H1 (cell line): ENCODE measurements around the gene GRM5. TPM values are rescaled to one million over a fixed set of nuclear protein-coding genes. Genes with fewer than 3 reads are reported as not detected.

Experiments
- CTCF ChIA-PET: fragments of 300-600 bp; sonication (Branson Sonifier 250); formaldehyde crosslinking; loops from one replicate; lab custom pipeline; 2021; ENCODE audit not compliant: partially characterized antibody; lab: Charles Lee
- POLR2A ChIA-PET: fragments of 300-600 bp; sonication (Branson Sonifier 250); formaldehyde crosslinking; loops from one replicate; lab custom pipeline; 2021; ENCODE audit warnings: inconsistent platforms; ENCODE audit not compliant: partially characterized antibody; lab: Charles Lee
- DNase-seq, 2 experiments: peaks; one replicate each; pipeline versions ENCODE4 v3.0.0 to v3.0.0-alpha.2; 2010 to 2022; ENCODE audit warnings: low spot score in 2 of 2, low read depth in 1 of 2, mixed read lengths in 1 of 2
- FAIRE-seq: peaks from 2 replicates; lab custom pipeline; 2011; peaks lifted over from hg19 to GRCh38; lab: Jason Lieb, UNC
- H2AFZ ChIP-seq: 2 replicates; pipeline ENCODE4 v1.8.1; 2012; ENCODE audit warnings: low read length, inconsistent platforms
- H2AK5ac ChIP-seq: 2 replicates; pipeline ENCODE4 v1.6.1; 2013; ENCODE audit warnings: low read depth, low read length
- H2BK120ac ChIP-seq: replicated peaks from 2 replicates; pipeline ENCODE3; 2013; ENCODE audit warnings: low read depth, low read length, inconsistent platforms
- H2BK12ac ChIP-seq: 2 replicates; pipeline ENCODE4 v1.6.1; 2013; ENCODE audit warnings: low read depth, low read length
- H2BK15ac ChIP-seq: 2 replicates; pipeline ENCODE4 v1.6.1; 2013; ENCODE audit warnings: low read length
- H2BK20ac ChIP-seq: 2 replicates; pipeline ENCODE4 v1.6.1; 2013; ENCODE audit warnings: low read length
- H2BK5ac ChIP-seq: 2 replicates; pipeline ENCODE4 v1.6.1; 2013; ENCODE audit warnings: low read depth, low read length
- H3K14ac ChIP-seq: 2 replicates; pipeline ENCODE4 v1.6.1; 2013; ENCODE audit warnings: inconsistent platforms; ENCODE audit not compliant: insufficient read length
- H3K18ac ChIP-seq: 2 replicates; pipeline ENCODE4 v1.6.1; 2013; ENCODE audit warnings: low read length; ENCODE audit errors: extremely low read depth
- H3K23ac ChIP-seq: 2 replicates; pipeline ENCODE4 v1.6.1; 2013; ENCODE audit warnings: inconsistent platforms; ENCODE audit not compliant: insufficient read length
- H3K23me2 ChIP-seq: 2 replicates; pipeline ENCODE4 v1.6.1; 2013; ENCODE audit warnings: low read depth, low read length
- H3K27ac ChIP-seq: 2 replicates; pipeline ENCODE4 v1.6.1; 2011; ENCODE audit warnings: low read depth, low read length, inconsistent platforms
- H3K27me3 ChIP-seq, 4 experiments: replicated peaks in 1 of 4; 1 replicate in 1 of 4; 2 replicates in 3 of 4; pipeline versions ENCODE4 v1.6.1 to v1.8.1; 2011 to 2013; ENCODE audit warnings: low read length in 3 of 4, mild to moderate bottlenecking in 3 of 4, inconsistent platforms in 2 of 4, mixed read lengths in 2 of 4, moderate library complexity in 1 of 4; ENCODE audit not compliant: control insufficient read depth in 3 of 4, insufficient read depth in 3 of 4; ENCODE audit errors: extremely low read depth in 1 of 4
- H3K36me3 ChIP-seq, 4 experiments: 2 replicates each; pipeline versions ENCODE4 v1.6.1 to v1.8.1; 2011 to 2013; ENCODE audit warnings: mild to moderate bottlenecking in 4 of 4, low read length in 3 of 4, moderate library complexity in 2 of 4, control low read depth in 1 of 4, inconsistent platforms in 1 of 4; ENCODE audit not compliant: insufficient read depth in 4 of 4, control insufficient read depth in 2 of 4
- H3K4ac ChIP-seq: replicated peaks from 2 replicates; pipeline ENCODE3; 2013; ENCODE audit warnings: low read length, low read depth, mixed read lengths, inconsistent platforms; ENCODE audit not compliant: insufficient read length
- H3K4me1 ChIP-seq, 4 experiments: replicated peaks in 1 of 4; 1 replicate in 1 of 4; 2 replicates in 3 of 4; pipeline versions ENCODE4 v1.6.1 to v1.8.1; 2011 to 2013; ENCODE audit warnings: low read length in 3 of 4, inconsistent platforms in 2 of 4, mixed read lengths in 1 of 4; ENCODE audit not compliant: insufficient read depth in 4 of 4, control insufficient read depth in 3 of 4
- H3K4me2 ChIP-seq, 2 experiments: 2 replicates each; pipeline versions ENCODE4 v1.6.1 to v1.8.1; 2011 to 2013; ENCODE audit warnings: low read depth in 2 of 2, low read length in 2 of 2, control low read depth in 1 of 2, inconsistent platforms in 1 of 2, mild to moderate bottlenecking in 1 of 2; ENCODE audit not compliant: insufficient read depth in 1 of 2
- H3K4me3 ChIP-seq, 4 experiments: fragments of 200-600, 300-600 bp in 1 of 4; sonication (generic), shearing (Covaris generic), sonication (Bioruptor Twin) in 1 of 4; 2 replicates each; pipeline versions ENCODE4 v1.5.1 to v1.8.1; 2011 to 2016; ENCODE audit warnings: low read length in 4 of 4, low read depth in 3 of 4, control low read depth in 2 of 4, inconsistent platforms in 2 of 4, mild to moderate bottlenecking in 2 of 4, mixed read lengths in 1 of 4, moderate library complexity in 1 of 4; ENCODE audit not compliant: insufficient read depth in 2 of 4; ENCODE audit errors: extremely low read depth in 1 of 4
- H3K56ac ChIP-seq: replicated peaks from 2 replicates; pipeline ENCODE3; 2013; ENCODE audit warnings: low read depth, mild to moderate bottlenecking, mixed read lengths, low read length, inconsistent platforms; ENCODE audit not compliant: insufficient read length
- H3K79me1 ChIP-seq: 2 replicates; pipeline ENCODE4 v1.6.1; 2013; ENCODE audit warnings: low read depth, low read length, control low read depth
- H3K79me2 ChIP-seq, 2 experiments: 2 replicates each; pipeline versions ENCODE4 v1.6.1 to v1.8.1; 2012 to 2013; ENCODE audit warnings: low read length in 2 of 2, mild to moderate bottlenecking in 2 of 2, inconsistent platforms in 1 of 2; ENCODE audit not compliant: insufficient read depth in 2 of 2, control insufficient read depth in 1 of 2
- H3K9ac ChIP-seq, 4 experiments: replicated peaks in 1 of 4; 1 replicate in 1 of 4; 2 replicates in 3 of 4; pipeline versions ENCODE4 v1.6.1 to v1.8.1; 2011 to 2013; ENCODE audit warnings: low read depth in 3 of 4, low read length in 3 of 4, control low read depth in 2 of 4, mild to moderate bottlenecking in 2 of 4, moderate library complexity in 2 of 4, inconsistent platforms in 1 of 4; ENCODE audit errors: extremely low read depth in 1 of 4
- H3K9me3 ChIP-seq, 2 experiments: 2 replicates each; pipeline versions ENCODE4 v1.6.1 to v1.8.1; 2012 to 2013; ENCODE audit warnings: mild to moderate bottlenecking in 2 of 2, moderate library complexity in 2 of 2, control low read depth in 1 of 2, inconsistent platforms in 1 of 2, low read depth in 1 of 2, low read length in 1 of 2, mixed read lengths in 1 of 2; ENCODE audit not compliant: insufficient read depth in 2 of 2
- H4K20me1 ChIP-seq, 2 experiments: replicated peaks in 1 of 2; 2 replicates each; pipeline versions ENCODE3 to v1.8.1; 2011 to 2013; ENCODE audit warnings: inconsistent platforms in 2 of 2, low read length in 2 of 2, mild to moderate bottlenecking in 1 of 2; ENCODE audit not compliant: insufficient read depth in 2 of 2, control insufficient read depth in 1 of 2
- H4K5ac ChIP-seq: 2 replicates; pipeline ENCODE4 v1.6.1; 2013; ENCODE audit warnings: low read length, low read depth, mixed read lengths, inconsistent platforms; ENCODE audit not compliant: insufficient read length
- H4K8ac ChIP-seq: 2 replicates; pipeline ENCODE4 v1.8.0; 2013; ENCODE audit warnings: mild to moderate bottlenecking, moderate library complexity, low read length, inconsistent platforms; ENCODE audit not compliant: insufficient read depth; ENCODE audit errors: extremely low read depth
- H4K91ac ChIP-seq: replicated peaks from 2 replicates; pipeline ENCODE3; 2013; ENCODE audit warnings: low read length, mixed read lengths, inconsistent platforms; ENCODE audit not compliant: insufficient read length
- CTBP2 ChIP-seq: IDR thresholded peaks from 2 replicates; pipeline ENCODE4 v1.7.0; 2011; ENCODE audit warnings: borderline replicate concordance, mild to moderate bottlenecking, moderate library complexity, mixed read lengths, low read length; ENCODE audit not compliant: insufficient read depth, insufficient read length
- WGBS, 2 experiments: shearing (Covaris generic) in 1 of 2; methylation state at CpG; one replicate each; pipeline versions ENCODE4 v1.1.6 to v1.1.7; 2013 to 2015; ENCODE audit warnings: low lambda C conversion rate in 2 of 2, mixed read lengths in 2 of 2, inconsistent platforms in 1 of 2, low coverage in 1 of 2, missing lambda C conversion rate in 1 of 2; ENCODE audit not compliant: insufficient replicate concordance in 2 of 2, insufficient coverage in 1 of 2, insufficient read length in 1 of 2; ENCODE audit errors: extremely low coverage in 1 of 2, missing lambda C conversion rate in 1 of 2; 5-methylcytosine and 5-hydroxymethylcytosine counted together
- polyA plus RNA-seq, 7 experiments: library from polyadenylated mRNA; depleted of rRNA in 3 of 7; stranded (reverse) in 5 of 7; unstranded in 2 of 7; fragments of >200 nt in 5 of 7; fragments of 200-250 nt in 2 of 7; gene quantifications; 1 replicate in 5 of 7; 2 replicates in 1 of 7; 4 replicates in 1 of 7; pipeline versions ENCODE4 v1.2.1 to v1.2.3, GENCODE V29; 2011 to 2013; ENCODE audit warnings: missing spikeins in 2 of 7, mixed read lengths in 2 of 7
- total RNA-seq: library from RNA; stranded (reverse); fragmentation: NEBNext Ultra II Directional; extraction: Animal tissue kit (Norgen Biotek cat#: 25700); gene quantifications from 2 replicates; pipeline ENCODE4 v1.2.1, GENCODE V29; 2021

The GRM5 gene
- total and polyA plus RNA-seq, 2 of the 8 experiments (the other 6 are each of a cell fraction or from before 2014, with no cell fraction given), result 0.15 to 0.43 TPM

- no peak overlapping the region for H2BK15ac ChIP-seq
- no peak overlapping the region for H3K27ac ChIP-seq
- DNase-seq (no peak), FAIRE-seq (no peak)
- no peak overlapping the region for H2BK120ac ChIP-seq
- no peak for TF ChIP-seq CTBP2
- no peak overlapping the region for H3K4me3 ChIP-seq
- H3K27me3 ChIP-seq, result no peaks in the 10 kb centered on the region
- H4K91ac ChIP-seq, result no peak overlapping the region
- H3K56ac ChIP-seq, result no peak overlapping the region
- 72% methylated on average over 1 of the region's 1 CpG; no CpG with 5 or more reads in 1 of the 2 experiments for WGBS, 2 experiments
- no peak overlapping the region for H3K4me2 ChIP-seq
- H4K5ac ChIP-seq, result no peak overlapping the region
- H3K79me1 ChIP-seq, result no peaks in the 10 kb centered on the region
- no peaks in the 10 kb centered on the region for H3K4me1 ChIP-seq
- no peaks in the 10 kb centered on the region for H3K79me2 ChIP-seq
- H2BK20ac ChIP-seq, result no peak overlapping the region
- H4K8ac ChIP-seq, result no peak overlapping the region
- H3K9me3 ChIP-seq, result no peaks in the 10 kb centered on the region
- H2AFZ ChIP-seq, result no peak overlapping the region
- H3K23ac ChIP-seq, result no peak overlapping the region
- no peaks in the 10 kb centered on the region for H3K23me2 ChIP-seq
- no peaks in the 10 kb centered on the region for H4K20me1 ChIP-seq
- ChIA-PET CTCF (interaction anchor here (1.7 kb wide), 1 partner anchor 35 kb away, joined by 3 read pairs; no protein-coding TSS in a partner anchor), POLR2A (no interaction called here)
- no peak overlapping the region for H2AK5ac ChIP-seq
- H3K36me3 ChIP-seq, result no peaks in the 10 kb centered on the region
- no peak overlapping the region for H3K9ac ChIP-seq
- H2BK5ac ChIP-seq, result no peak overlapping the region
- no peak overlapping the region for H2BK12ac ChIP-seq
- H3K4ac ChIP-seq, result no peak overlapping the region
- no peak overlapping the region for H3K18ac ChIP-seq
- no peak overlapping the region for H3K14ac ChIP-seq
Measured at GRCh38 chr11:88807349-88807748, 258.4 kb downstream of the GRM5 start.
